Mesenteric fat pad (tissue), 1 donor: Measurements from ENCODE around the gene GCLM. TPM values are rescaled to one million over a fixed set of nuclear protein-coding genes. Genes with fewer than 3 reads are reported as not detected.
A peak's percentile ranks its signal among the peaks of the same experiment; 100 is the strongest.
"Not testable (repeated sequence)": the region's sequence is repeated elsewhere in the genome, so short reads cannot be mapped to it uniquely, and the experiment has no call there.

Experiments
- DNase-seq: peaks from one replicate; pipeline ENCODE4 v3.0.0-alpha.2; 2020; ENCODE audit warnings: low spot score
- long read RNA-seq: library from polyadenylated mRNA; unstranded; transcript quantifications from one replicate; pipeline ENCODE4 v2.0.0, GENCODE V29; 2020
- total RNA-seq: library from RNA; stranded (reverse); fragmentation: NEBNext Ultra II Directional; extraction: Animal tissue kit (Norgen Biotek cat#: 25700); gene quantifications from one replicate; pipeline ENCODE4 v1.2.1, GENCODE V29; 2021
- donor health status: DM: yes; HTN: yes; CAD: no.

The GCLM gene
- total RNA-seq: 81.9 TPM
- long read RNA-seq, full-length matches to known transcripts: 27 of 42 reads
- long read RNA-seq, partial matches to known transcripts: 7 of 42 reads
- long read RNA-seq, other reads (novel, unspliced or antisense): 8 of 42 reads

- peak; percentile 98 for DNase-seq
These were observed at the start of gene GCLM for GRCh38 chr1:93909146-93910050. GCLM (minus strand) TSS chr1:93909430; CDS start chr1:93909163, 267 bp downstream.

DNA sequence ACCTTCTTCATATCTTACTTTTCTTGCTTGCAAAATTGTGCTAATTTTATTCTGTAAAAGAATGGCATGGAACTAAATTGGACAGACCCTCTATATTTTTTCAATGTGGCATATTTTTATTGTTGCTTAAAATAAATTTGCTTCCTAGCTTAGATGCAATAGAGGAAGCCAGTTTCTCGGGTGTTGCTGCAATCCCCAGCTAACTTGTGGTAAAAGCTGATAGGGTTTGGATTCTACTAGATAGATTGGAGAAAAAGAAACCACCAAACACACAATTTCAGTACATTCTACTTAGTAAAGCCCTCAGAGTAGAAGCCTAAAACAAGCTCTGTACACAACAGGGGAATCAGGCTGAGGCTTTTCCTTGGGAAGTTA is 49.5 kb upstream of the GCLM start:
- no peak for DNase-seq

- DNase-seq: no peak
These were observed 48.9 kb upstream of the GCLM start for GRCh38 chr1:93958032-93958725.

- DNase-seq: no peak
These were observed 46.5 kb upstream of the GCLM start for GRCh38 chr1:93955765-93956164.

- DNase-seq: not testable (repeated sequence)
These were observed 37.9 kb upstream of the GCLM start for GRCh38 chr1:93947002-93947686.

DNA sequence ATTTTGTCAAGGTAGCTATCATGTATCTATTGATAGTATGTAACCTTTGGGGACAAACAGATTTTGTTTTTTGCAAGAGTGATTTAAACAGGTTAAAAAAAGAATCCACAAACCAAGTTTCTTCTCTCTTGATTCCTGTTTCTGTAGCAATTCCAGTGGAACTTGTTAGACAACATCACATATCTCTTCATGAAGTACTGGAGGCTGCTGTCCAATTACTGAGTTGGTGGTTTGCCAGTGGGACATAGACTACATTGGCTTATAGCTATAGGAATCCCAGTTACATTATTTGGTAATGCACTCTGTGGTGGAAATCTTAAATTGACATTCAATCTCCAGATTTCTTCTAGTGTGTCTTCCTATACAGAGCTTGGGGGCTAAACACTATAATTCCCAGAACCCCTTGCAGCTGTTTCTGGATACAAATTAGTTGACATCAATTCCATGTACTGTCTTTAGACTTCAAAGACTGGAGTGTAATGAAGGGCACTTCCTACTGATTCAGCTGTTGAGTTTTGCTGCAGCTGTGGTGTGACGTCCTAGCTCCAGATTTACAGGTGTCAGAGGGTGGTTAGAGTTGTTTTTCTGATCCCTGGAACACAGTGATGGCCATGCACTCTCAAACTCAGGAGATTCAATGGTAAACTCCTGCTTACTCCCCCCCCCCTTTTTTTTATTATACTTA is 29.4 kb upstream of the GCLM start:
- no peak for DNase-seq

GRCh38 chr1:93937997-93938396 is 28.8 kb upstream of the GCLM start:
- no peak for DNase-seq

- no peak for DNase-seq
These were observed 16.0 kb upstream of the GCLM start for GRCh38 chr1:93925206-93925605.

DNA sequence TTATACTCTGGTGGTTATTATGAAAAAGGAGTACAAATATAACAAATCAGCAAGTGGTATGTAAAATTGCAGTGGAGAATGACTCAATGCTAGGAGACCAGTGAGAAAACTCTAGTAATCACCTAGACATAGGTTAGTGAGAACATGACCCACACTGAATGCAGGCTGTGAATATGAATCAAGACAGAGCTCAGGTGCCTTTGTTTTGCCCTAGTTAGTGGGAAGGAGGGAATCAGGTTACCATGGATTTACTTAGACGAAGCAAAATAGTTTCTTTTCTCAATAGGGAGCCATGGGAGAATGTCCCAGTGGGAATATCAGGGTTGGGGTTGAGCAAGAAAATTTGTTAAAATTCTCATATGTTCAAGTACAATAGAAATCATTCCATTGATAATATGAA is 10.6 kb upstream of the GCLM start:
- no peak for DNase-seq

DNA sequence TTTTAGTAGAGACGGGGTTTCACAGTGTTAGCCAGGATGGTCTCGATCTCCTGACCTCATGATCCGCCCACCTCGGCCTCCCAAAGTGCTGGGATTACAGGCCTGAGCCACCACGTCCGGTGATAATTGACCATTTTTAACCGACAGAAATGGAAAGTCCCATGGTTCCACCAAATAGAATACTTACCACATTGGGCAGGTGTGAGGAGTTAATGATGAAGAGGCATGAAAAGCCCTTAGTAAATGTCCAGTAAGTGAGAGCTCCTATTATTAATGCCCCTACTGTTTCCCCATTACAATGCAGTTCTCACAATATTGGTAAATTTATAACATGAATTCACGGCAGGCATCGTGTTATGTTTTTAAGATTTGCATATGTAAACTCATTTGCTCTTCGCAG is 8.1 kb upstream of the GCLM start:
- no peak for DNase-seq

GRCh38 chr1:93910880-93911279 is 1.6 kb upstream of the GCLM start:
- not testable (repeated sequence) for DNase-seq

DNA sequence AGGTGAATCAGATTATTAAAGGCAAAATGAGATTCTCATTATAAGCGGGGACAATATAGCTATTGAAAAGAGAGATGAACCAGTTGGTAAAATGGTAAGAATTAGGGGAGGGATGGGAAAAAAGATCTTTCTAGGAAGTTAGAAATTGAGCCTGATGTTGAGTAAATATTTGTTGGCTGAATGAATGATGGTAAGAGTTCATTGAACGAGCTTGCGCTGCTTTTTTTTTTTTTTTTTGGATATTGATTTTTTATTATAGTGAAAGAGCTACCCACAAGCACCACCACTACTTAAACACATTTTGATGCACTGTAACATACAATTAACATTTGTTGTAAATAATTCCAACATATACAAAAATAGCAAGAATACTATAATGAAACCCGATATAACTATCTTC is 1.1 kb upstream of the GCLM start:
- no peak for DNase-seq

DNA sequence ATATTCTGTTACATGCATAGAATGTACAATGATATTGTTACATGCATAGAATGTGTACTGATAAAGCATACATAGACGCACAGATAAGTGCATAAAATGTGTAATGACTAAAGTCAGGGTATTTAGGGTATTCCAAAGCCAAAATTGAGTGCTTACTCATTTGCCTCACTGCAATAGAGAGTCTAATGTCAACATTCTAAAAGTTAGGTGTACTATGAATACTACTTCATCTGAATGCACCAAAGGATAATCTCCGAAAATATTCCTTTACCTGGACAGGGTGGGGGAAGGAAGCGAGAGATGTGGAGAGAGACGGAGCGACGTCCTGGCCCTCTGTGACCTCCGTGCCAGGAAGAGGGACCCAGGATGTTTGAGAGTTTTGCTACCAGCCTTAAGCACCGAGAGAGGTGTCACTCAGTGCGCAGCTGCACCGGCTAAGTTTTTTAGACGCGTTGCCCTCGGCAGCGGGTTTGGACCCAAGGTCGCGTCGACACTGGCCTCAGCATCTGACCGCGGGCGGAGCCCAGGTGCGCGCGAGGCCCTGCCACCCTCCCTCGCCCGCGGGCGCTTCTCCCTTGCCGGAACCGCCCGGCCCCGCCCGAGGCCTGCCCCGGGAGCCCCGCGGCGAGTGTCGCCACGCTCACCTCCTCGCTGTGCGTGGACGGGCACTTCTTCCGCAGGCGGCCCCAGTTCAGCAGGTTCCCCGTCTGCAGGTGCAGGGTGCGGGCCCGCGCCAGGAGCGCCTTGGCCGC is 660 bp downstream of the GCLM start:
- DNase-seq: peak; percentile 90

- DNase-seq: no peak
These were observed 1.5 kb downstream of the GCLM start for GRCh38 chr1:93907718-93908117.

GRCh38 chr1:93906480-93906879 is 2.8 kb downstream of the GCLM start:
- DNase-seq: no peak

- no peak for DNase-seq
These were observed 3.5 kb downstream of the GCLM start for GRCh38 chr1:93905734-93906133.

DNA sequence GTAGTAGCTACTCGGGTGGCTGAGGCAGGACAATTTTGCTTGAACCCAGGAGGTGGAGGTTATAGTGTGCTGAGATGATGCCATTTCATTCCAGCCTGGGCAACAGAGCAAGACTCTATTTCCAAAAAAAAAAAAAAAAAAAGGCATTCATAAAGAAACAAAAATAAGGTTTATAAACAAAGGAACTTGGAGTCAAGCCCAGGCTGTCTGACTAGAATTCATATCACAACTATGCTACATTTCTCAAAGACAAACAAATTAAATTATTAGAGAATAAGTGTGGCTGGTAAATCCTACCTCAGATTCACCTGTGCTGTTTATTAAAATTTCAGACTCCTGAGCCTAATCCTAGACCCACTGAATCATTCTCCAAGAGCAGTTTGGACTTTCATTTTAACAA is 4.2 kb downstream of the GCLM start:
- no peak for DNase-seq

DNA sequence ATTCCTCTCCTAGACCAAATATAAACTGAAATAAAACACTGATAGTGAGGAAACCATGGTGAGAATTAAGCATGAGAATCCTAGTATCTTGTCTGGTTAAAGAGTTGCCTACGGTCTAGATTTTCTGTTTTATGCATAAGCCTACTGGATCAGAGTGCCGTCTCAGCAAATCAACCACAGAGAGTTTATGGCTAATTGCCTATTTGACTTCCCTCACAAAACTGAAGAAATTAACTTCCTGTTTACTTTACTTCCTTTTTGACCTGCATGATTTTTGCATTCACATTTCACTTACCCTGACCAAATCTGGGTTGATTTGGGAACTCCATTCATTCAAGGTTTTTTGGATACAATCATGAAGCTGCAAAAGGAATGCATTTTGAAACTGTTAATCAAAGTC is 5.0 kb downstream of the GCLM start:
- DNase-seq: no peak

GRCh38 chr1:93900723-93901504 is 8.3 kb downstream of the GCLM start:
- no peak for DNase-seq
